Iris pigment epithelial cell (primary cell): Measurements from ENCODE around the gene RNF130.
A peak's percentile ranks its signal among the peaks of the same experiment; 100 is the strongest.
"Not testable (repeated sequence)": the region's sequence is repeated elsewhere in the genome, so short reads cannot be mapped to it uniquely, and the experiment has no call there.

ENCODE experiments used
- DNase-seq: peaks from one replicate; pipeline ENCODE4 v3.0.0-alpha.2; 2011; ENCODE audit warnings: low read depth

RNF130 gene

DNA sequence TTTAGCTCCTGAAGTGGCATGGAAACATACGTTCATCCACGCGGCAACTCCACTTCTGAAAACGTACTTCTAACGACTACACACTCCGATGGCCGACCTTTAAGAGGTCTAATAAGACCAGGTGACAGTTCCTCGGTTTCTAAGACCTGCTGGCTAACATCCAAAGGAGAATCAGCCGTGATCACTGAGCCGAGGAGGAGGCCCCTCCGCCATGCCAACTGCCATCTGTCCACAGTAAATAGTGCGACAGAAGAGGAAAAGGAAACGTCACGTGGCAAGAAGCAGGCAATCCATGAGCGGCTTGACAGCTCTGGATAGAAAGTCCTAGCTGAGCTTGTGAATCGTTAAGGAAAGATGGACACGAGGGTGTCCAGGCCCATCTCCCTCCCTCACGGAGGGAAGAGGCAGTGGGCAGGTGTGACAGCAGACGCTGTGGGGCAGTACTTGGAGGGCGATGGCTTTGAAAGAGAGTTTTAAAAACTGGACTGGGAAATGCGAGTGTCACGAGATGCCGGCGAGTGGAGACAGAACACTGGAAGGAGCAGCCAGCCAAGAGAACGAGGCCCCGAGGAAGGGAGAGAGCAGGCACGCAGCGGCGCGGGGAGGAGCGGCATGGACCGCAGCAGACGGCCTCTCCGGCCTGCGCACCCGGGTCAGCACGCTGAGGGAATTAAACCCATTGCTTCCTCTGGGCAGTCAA is 97.2 kb downstream of the RNF130 start:
- DNase-seq = no peak

DNA sequence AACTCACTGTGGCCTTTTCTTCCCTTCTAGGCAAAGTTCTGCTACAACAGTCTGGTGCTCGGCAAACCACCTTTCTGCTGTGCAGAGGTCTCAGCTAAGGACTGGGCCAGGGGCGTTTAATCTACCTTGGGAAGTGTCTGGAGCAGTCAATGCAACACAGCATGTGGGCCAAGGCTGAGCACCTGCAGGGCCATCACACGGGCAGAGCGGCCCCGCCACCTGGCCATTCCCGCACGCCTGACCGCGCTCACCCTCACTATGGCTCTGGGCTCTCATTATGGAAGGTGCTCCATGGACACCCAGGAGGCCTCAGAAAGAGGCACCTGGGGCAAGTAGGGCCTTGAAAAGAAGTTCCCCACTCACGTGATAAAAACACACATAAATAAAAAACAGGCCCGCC is 98.2 kb downstream of the RNF130 start:
- no peak for DNase-seq

DNA sequence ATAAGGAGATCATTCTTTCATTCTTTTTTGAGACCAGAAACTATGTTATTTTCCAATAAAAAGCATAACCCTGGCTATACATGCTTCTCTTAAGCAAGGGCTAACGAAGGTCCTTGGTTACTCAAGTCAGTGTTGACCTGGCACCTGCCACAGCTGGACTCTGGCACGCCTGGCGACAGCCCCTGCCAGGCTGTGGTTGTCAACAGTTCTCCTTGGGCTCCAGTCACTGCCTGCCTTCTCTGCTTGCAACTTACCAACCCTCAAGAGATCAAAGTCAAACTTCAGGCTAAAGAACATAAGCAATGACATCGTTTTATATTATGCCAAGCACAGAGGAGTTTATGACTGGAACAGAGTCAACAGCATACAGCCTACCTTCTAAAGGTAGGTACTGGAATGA is 102.4 kb downstream of the RNF130 start:
- no peak for DNase-seq

DNA sequence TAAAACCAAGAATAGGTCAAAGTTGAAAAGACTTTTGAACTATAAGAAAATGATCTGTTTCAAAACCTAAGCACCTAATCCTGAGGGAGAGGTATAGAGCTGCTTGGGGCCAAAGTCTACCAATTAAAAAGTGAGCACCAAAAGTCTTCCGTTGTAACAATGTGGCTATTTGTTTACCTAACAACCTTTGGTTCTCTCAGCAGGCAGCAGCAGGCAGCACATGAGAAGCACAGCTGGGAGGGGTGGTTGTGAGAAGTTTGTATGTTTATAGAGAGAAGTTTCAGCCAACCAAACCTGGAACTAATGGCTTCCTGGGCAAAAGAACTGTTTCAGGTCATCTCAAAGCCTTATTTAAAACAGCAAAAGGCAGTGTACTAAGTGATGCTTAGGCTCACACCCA is 104.1 kb downstream of the RNF130 start:
- DNase-seq = no peak

GRCh38 chr5:179964015-179964414 is 107.5 kb downstream of the RNF130 start:
- no peak for DNase-seq

DNA sequence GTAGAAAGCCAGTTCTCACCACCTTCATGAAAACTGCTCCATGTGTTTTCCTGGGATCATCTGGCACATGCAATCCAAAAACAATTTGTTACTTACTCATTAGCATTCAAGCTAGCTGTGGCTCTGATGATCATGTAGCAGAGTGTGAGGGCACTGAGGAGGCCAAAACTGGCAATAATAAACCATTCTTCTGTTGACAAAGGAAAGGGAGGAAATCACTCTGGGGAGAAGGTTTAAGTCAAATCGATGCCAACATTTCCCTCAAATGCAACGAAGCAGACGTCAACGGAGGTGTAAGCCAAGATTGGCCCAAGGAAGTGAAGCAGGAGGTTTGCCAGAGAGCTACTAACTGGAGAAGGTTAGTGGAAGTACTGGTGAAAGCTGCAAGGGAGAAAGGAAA is 108.2 kb downstream of the RNF130 start:
- no peak for DNase-seq

DNA sequence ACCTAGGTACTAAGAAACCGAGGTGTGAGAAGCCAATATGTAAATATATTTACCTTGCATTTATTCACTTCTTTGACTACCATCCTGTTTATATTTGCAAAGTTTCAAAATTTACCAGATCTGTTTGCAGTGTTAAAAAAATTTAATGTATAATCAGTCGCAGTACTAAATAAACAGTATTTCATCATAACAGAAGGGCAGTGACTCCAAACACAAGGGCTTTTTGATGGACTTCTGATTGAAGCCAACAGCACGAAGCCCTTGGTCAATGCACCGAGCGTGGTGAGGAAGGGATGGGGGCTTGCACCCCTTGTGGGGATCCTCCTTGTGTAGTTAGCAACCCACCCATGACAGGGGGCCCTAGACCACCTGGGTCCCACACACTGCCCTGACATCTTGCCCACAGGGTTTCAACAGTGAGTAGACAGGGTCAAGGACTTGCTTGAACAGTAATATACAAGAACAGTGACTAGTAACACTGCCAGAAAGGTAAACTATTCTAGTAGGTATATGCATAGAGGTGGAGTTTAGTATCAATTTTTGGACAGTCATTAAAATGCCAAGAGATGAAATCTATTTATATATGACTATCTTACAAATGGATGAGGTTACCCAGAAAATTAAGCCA is 111.2 kb downstream of the RNF130 start:
- no peak for DNase-seq

GRCh38 chr5:179959641-179960040 is 111.9 kb downstream of the RNF130 start:
- DNase-seq = no peak

- DNase-seq = not testable (repeated sequence)
Measured at GRCh38 chr5:179959118-179959517, 112.4 kb downstream of the RNF130 start.

- DNase-seq = no peak
Measured at GRCh38 chr5:179955630-179956029, 115.9 kb downstream of the RNF130 start.

- no peak for DNase-seq
Measured at GRCh38 chr5:179955062-179955461, 116.5 kb downstream of the RNF130 start.

DNA sequence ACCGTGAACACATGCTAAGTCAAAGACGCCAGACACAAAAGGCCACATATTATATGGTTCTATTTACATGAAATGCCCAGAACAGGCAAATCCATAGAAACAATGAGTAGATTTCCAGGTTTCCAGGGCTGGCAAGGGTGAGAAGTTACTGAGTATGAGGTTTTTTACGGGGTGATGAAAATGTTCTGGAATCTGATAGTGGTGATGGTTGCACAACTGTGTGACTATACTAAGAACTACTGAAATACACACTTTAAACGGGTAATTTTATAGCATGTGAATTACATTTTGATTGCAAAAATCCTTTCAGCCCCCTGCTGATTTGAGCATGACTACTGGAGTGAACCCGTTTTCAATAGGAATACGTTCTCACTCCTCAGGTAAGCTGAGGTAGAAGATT is 117.1 kb downstream of the RNF130 start:
- peak; percentile 69 for DNase-seq

GRCh38 chr5:179953987-179954386 is 117.6 kb downstream of the RNF130 start:
- DNase-seq = peak; percentile 33

DNA sequence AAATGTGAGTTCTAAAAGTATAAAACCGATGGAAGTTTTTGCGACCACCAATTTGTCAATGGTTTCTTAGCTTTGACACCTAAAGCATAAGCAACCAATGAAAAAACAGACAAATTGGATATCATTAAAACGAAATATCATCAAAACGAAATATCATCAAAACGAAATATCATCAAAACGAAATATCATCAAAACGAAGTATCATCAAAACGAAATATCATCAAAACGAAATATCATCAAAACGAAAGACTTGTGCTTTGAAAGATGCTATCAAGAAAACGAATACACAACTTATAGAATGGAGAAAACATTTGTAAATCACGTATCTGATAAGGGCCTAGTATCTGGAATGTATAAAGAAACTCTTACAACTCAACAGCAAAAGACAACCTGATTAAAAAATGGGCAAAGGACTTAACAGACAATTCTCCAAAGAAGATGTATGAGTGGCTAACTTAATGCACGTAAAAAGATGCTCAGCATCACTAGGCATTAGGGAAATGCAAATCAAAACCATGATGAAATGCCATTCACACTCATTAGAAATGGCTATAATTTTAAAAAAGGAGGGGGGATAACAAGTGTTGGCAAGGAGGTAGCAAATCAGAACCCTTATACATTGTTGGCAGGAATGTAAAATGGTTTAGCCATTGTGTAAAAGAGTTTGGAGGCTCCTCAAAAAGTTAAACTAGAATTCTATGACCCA is 134.4 kb downstream of the RNF130 start:
- DNase-seq = no peak

DNA sequence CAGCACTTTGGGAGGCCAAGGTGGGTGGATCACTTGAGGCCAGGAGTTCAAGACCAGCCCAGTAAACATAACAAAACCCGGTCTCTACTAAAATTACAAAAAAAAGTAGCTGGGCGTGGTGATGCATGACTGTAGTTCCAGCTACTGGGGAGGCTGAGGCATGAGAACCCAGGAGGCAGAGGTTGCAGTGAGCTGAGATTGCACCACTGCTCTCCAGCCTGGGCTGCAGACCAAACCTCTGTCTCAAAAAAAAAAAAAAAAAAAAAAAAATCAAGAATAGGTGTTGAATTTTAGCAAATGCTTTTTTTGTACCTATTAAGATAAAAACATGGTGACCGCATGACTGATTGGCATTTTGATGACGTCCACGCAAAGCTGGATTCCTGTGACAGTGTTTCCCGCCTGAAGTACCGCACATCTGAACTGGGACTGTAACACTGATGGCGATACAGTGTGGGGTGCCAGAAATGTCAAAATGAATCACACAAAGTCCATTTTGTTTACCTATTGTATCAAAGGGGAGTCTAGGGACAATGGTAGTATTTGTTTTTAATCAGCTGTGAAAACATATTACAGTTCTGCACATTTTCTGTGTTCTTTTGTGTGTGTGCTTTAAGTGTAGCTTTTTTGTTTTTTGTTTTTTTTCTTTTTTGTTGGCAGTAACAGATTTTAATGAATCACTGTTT is 140.6 kb downstream of the RNF130 start:
- no peak for DNase-seq

DNA sequence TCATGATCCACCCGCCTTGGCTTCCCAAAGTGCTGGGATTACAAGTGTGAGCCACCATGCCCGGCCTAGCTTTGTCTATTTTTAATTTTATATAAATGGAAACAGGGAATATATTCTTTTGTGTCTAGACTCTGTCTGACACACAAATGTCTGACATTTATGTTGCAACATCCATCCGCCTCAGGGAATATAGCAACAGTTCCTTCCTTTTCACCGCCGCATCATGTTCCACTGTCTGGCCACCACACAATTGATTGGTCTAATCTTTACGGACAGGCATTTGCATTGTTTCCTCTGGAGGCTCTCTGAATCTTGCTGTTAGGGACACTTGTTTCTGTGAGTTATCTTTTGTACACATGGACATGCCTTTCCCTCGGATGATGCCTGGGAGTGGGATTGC is 143.7 kb downstream of the RNF130 start:
- DNase-seq = no peak

DNA sequence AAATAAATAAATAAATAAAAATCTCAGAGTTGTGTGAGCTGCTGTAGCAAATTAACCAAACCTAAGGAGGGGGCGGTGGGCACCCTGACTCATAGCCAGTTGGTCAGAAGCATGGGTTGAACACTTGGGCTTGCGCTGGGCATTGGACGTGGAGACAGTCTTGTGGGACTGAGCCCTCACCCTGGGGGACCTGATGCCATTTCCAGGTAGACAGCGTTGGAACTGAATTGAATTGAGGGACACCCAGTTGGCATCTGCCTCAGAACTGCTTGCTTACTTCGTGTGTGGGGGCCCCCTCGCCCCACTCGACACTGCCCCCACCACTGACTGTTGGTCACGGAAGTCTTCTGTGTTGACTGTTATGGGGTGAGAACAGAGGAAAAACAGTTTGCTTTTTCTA is 144.9 kb downstream of the RNF130 start:
- no peak for DNase-seq

DNA sequence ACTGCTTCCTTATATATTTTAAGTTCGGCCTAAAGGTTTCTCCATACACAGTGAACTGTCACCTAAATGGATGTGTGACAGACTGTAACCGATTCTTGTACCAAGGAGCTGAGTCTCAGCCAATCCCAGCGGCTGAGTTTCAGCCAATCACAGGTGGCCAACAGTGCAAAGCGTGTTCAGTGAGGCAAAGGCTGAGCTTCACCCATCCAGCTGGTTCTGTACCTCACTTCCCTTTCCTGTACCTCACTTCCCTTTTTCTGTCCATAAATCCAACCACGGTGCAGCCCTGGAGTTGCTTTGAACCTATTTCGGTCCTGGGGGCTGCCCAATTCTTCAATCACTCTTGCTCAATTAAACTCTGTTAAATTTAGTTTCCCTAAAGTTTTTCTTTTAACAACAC is 148.1 kb downstream of the RNF130 start:
- DNase-seq = no peak

- no peak for DNase-seq
Measured at GRCh38 chr5:179920175-179920574, 151.4 kb downstream of the RNF130 start.

DNA sequence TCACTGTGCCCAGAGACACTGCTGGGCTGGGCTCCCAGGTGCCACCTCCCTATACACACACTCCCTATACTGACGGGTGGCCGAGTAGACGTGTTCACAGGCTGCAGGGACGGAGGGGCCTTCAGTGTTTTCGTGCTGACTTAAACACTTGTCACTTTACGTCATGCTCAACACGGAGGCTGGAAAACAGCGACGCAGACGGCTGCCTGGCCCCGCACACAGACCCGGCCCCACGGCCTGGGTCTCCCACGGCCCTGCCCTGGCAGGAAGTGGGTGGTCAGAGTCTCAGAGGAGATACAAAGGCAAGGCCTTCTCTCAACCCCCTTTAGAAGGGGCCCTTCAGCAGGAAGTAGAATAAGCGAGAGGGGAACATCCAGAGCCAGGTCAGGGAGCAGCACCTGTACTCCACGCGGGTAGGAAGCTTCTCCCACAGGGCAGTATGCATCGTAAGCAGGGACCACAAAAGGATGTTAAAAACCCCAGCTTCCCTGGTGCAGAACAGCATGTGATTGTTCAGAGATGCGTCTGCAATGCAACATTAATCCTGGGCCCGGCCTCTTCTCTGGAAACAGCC is 152.0 kb downstream of the RNF130 start:
- DNase-seq = no peak

DNA sequence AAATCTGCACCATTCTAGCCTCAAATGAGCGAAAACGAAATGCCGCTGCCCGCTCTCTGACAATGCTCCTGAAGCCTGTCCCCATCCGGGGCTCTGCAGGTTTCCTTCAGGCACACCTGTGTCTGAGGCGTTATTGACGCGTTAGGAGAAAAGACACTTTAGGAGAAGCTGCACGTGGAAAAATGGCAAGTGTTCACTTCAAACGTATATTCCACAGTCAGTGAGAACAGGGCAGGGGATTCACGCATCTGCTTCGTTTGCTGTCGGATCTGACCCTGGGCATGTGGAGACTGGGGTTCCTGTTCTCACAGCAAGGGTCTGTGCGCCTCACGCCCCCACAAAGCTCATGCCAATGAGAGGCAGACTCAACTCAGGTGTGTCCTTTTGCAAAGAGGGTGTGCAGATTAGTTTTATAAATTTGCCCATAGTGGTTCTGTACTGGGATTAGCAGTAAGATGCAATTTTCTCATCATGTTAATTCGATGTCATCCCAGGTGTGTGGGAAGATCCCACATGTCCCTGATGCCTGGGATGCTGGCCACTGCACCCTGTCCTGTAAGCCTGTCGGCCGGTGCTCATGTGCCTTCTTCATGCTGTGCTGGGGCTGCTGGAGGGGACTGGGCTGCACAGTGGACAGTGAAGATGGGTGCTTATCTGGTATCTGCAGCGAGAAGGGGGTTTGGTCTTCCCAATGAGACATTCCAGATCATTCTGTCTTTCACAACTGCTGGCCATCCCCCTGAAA is 152.6 kb downstream of the RNF130 start:
- no peak for DNase-seq

DNA sequence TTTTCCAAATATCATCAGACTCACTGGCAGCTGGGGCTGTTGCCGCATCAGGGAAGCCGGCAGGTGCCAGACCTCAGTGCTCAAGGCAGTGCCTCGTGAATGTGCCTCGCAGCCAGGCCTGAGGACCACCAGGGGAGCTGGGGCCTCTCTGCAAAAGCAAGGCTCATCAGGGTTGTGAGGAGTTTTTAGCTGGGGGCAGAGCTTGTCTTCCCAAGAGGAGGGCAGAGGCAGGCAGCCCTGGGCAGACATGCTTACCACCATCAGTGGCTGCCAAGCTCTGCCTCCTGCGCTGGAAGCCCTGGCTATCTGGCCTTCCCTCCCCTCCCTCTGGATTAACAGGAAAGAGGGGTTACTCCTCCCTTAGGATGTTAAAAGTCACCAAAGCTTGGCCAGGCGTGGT is 155.0 kb downstream of the RNF130 start:
- no peak for DNase-seq
